Left kidney (tissue), 8 donors: ENCODE data around the gene MRPS33. TPM values are rescaled to one million over a fixed set of nuclear protein-coding genes. Genes with fewer than 3 reads are reported as not detected.
"Not testable (repeated sequence)": the region's sequence is repeated elsewhere in the genome, so short reads cannot be mapped to it uniquely, and the experiment has no call there.

ENCODE experiments used
- DNase-seq: peaks from one replicate; pipeline ENCODE4 v3.0.0-alpha.2; 2013
- long read RNA-seq, 8 donors: transcript quantifications; one replicate each; lab custom pipeline, GENCODE V29; 2026
- polyA plus RNA-seq: library from polyadenylated mRNA; unstranded; fragments of 120-200 nt; gene quantifications from one replicate; pipeline ENCODE4 v1.2.1, GENCODE V29; 2013; ENCODE audit not compliant: insufficient read length

Gene MRPS33
- 85.6 TPM for polyA plus RNA-seq
- long read RNA-seq, donor 1, full-length matches to known transcripts: 41 of 66 reads
- long read RNA-seq, donor 1, partial matches to known transcripts: 25 of 66 reads
- long read RNA-seq, donor 1, other reads (novel, unspliced or antisense): 0 of 66 reads
- long read RNA-seq, donor 2, full-length matches to known transcripts: 48 of 61 reads
- long read RNA-seq, donor 2, partial matches to known transcripts: 13 of 61 reads
- long read RNA-seq, donor 2, other reads (novel, unspliced or antisense): 0 of 61 reads
- long read RNA-seq, donor 3, full-length matches to known transcripts: 31 of 39 reads
- long read RNA-seq, donor 3, partial matches to known transcripts: 8 of 39 reads
- long read RNA-seq, donor 3, other reads (novel, unspliced or antisense): 0 of 39 reads
- long read RNA-seq, donor 4, full-length matches to known transcripts: 9 of 16 reads
- long read RNA-seq, donor 4, partial matches to known transcripts: 7 of 16 reads
- long read RNA-seq, donor 4, other reads (novel, unspliced or antisense): 0 of 16 reads
- long read RNA-seq, donor 5, full-length matches to known transcripts: 97 of 132 reads
- long read RNA-seq, donor 5, partial matches to known transcripts: 18 of 132 reads
- long read RNA-seq, donor 5, other reads (novel, unspliced or antisense): 17 of 132 reads
- long read RNA-seq, donor 6, full-length matches to known transcripts: 37 of 59 reads
- long read RNA-seq, donor 6, partial matches to known transcripts: 22 of 59 reads
- long read RNA-seq, donor 6, other reads (novel, unspliced or antisense): 0 of 59 reads
- long read RNA-seq, donor 7, full-length matches to known transcripts: 77 of 107 reads
- long read RNA-seq, donor 7, partial matches to known transcripts: 23 of 107 reads
- long read RNA-seq, donor 7, other reads (novel, unspliced or antisense): 7 of 107 reads
- long read RNA-seq, donor 8, full-length matches to known transcripts: 23 of 29 reads
- long read RNA-seq, donor 8, partial matches to known transcripts: 6 of 29 reads
- long read RNA-seq, donor 8, other reads (novel, unspliced or antisense): 0 of 29 reads

GRCh38 chr7:141014524-141015395 lies at the start of gene MRPS33:
MRPS33 (minus strand) TSS chr7:141014952; CDS start chr7:141010633, 4,319 bp downstream.
- peak; percentile 97 for DNase-seq

- DNase-seq: no peak
Observed at GRCh38 chr7:141057788-141058187, 43.0 kb upstream of the MRPS33 start.

- DNase-seq: no peak
Observed at GRCh38 chr7:141055146-141055545, 40.4 kb upstream of the MRPS33 start.

GRCh38 chr7:141053626-141054025 lies 38.9 kb upstream of the MRPS33 start:
- DNase-seq: no peak

- DNase-seq: no peak
Observed at GRCh38 chr7:141045842-141046620, 31.3 kb upstream of the MRPS33 start.

GRCh38 chr7:141045126-141045841 lies 30.5 kb upstream of the MRPS33 start:
- DNase-seq: no peak

GRCh38 chr7:141043616-141044015 lies 28.9 kb upstream of the MRPS33 start:
- DNase-seq: no peak

GRCh38 chr7:141042222-141043193 lies 27.8 kb upstream of the MRPS33 start:
- no peak for DNase-seq

GRCh38 chr7:141039376-141039775 lies 24.6 kb upstream of the MRPS33 start:
- no peak for DNase-seq

- not testable (repeated sequence) for DNase-seq
Observed at GRCh38 chr7:141038100-141038499, 23.3 kb upstream of the MRPS33 start.

- not testable (repeated sequence) for DNase-seq
Observed at GRCh38 chr7:141032539-141033323, 18.0 kb upstream of the MRPS33 start.

GRCh38 chr7:141028767-141029166 lies 14.0 kb upstream of the MRPS33 start:
- no peak for DNase-seq

GRCh38 chr7:141027043-141027442 lies 12.3 kb upstream of the MRPS33 start:
- DNase-seq: no peak

GRCh38 chr7:141024668-141025067 lies 9.9 kb upstream of the MRPS33 start:
- DNase-seq: no peak

- no peak for DNase-seq
Observed at GRCh38 chr7:141023295-141023694, 8.5 kb upstream of the MRPS33 start.

- no peak for DNase-seq
Observed at GRCh38 chr7:141017555-141017954, 2.8 kb upstream of the MRPS33 start.

GRCh38 chr7:141016349-141016748 lies 1.6 kb upstream of the MRPS33 start:
- DNase-seq: no peak

GRCh38 chr7:141014125-141014523 lies 628 bp downstream of the MRPS33 start:
- peak; percentile 41 for DNase-seq
